Astrocyte (in vitro differentiated cells and primary cell): ENCODE measurements around the gene DDO. TPM values are rescaled to one million over a fixed set of nuclear protein-coding genes. Genes with fewer than 3 reads are reported as not detected.

Source experiments
- DNase-seq: peaks from one replicate; pipeline ENCODE4 v3.0.0-alpha.2; 2010; ENCODE audit warnings: low read depth
- FAIRE-seq: peaks from 2 replicates; lab custom pipeline; 2011; peaks lifted over from hg19 to GRCh38; lab: Jason Lieb, UNC
- H2AFZ ChIP-seq: 2 replicates; pipeline ENCODE4 v1.6.0; 2012; ENCODE audit warnings: low read depth, low read length, inconsistent platforms
- H3K27ac ChIP-seq: 2 replicates; pipeline ENCODE4 v1.5.1; 2011; ENCODE audit warnings: low read depth, low read length, inconsistent platforms
- H3K27me3 ChIP-seq: 2 replicates; pipeline ENCODE4 v1.6.0; 2011; ENCODE audit warnings: low read length, inconsistent platforms; ENCODE audit not compliant: insufficient read depth
- H3K36me3 ChIP-seq: 2 replicates; pipeline ENCODE4 v1.5.1; 2011; ENCODE audit warnings: low read length, inconsistent platforms; ENCODE audit not compliant: insufficient read depth
- H3K4me1 ChIP-seq: 2 replicates; pipeline ENCODE4 v1.5.1; 2011; ENCODE audit warnings: low read length, inconsistent platforms; ENCODE audit not compliant: insufficient read depth
- H3K4me2 ChIP-seq: 2 replicates; pipeline ENCODE4 v1.6.0; 2012; ENCODE audit warnings: low read length, inconsistent platforms
- H3K4me3 ChIP-seq: 2 replicates; pipeline ENCODE4 v1.5.1; 2011; ENCODE audit warnings: low read depth, mild to moderate bottlenecking, low read length, inconsistent platforms; ENCODE audit not compliant: insufficient read depth
- H3K79me2 ChIP-seq: 2 replicates; pipeline ENCODE4 v1.6.0; 2012; ENCODE audit warnings: mild to moderate bottlenecking, low read length, inconsistent platforms; ENCODE audit not compliant: insufficient read depth
- H3K9ac ChIP-seq: 2 replicates; pipeline ENCODE4 v1.6.0; 2012; ENCODE audit warnings: mild to moderate bottlenecking, low read length, inconsistent platforms
- H3K9me3 ChIP-seq: 2 replicates; pipeline ENCODE4 v1.5.1; 2012; ENCODE audit warnings: low read depth, mild to moderate bottlenecking, low read length, inconsistent platforms; ENCODE audit not compliant: insufficient read depth
- H4K20me1 ChIP-seq: 2 replicates; pipeline ENCODE4 v1.6.0; 2012; ENCODE audit warnings: low read length, inconsistent platforms; ENCODE audit not compliant: insufficient read depth
- H3K27ac Mint-ChIP-seq: one replicate; pipeline ENCODE4 v1.8.0; 2021; ENCODE audit warnings: mild to moderate bottlenecking, mixed read lengths; ENCODE audit not compliant: unreplicated experiment
- H3K27me3 Mint-ChIP-seq: one replicate; pipeline ENCODE4 v1.8.0; 2021; ENCODE audit warnings: low read depth, mixed read lengths; ENCODE audit not compliant: unreplicated experiment
- H3K36me3 Mint-ChIP-seq: one replicate; pipeline ENCODE4 v1.8.0; 2021; ENCODE audit warnings: low read depth, mixed read lengths; ENCODE audit not compliant: unreplicated experiment
- H3K4me1 Mint-ChIP-seq: one replicate; pipeline ENCODE4 v1.8.0; 2021; ENCODE audit warnings: low read depth, mixed read lengths; ENCODE audit not compliant: unreplicated experiment
- H3K4me3 Mint-ChIP-seq: one replicate; pipeline ENCODE4 v1.8.0; 2021; ENCODE audit warnings: mild to moderate bottlenecking, moderate library complexity, mixed read lengths; ENCODE audit not compliant: unreplicated experiment
- H3K9me3 Mint-ChIP-seq: one replicate; pipeline ENCODE4 v1.8.0; 2021; ENCODE audit warnings: mild to moderate bottlenecking, mixed read lengths; ENCODE audit not compliant: unreplicated experiment
- EZH2 ChIP-seq: IDR thresholded peaks from 2 replicates; pipeline ENCODE4 v1.6.1; 2012; ENCODE audit warnings: mild to moderate bottlenecking, low read length, inconsistent platforms; ENCODE audit not compliant: insufficient read depth
- total RNA-seq: library from RNA; stranded (reverse); gene quantifications from 2 replicates; pipeline ENCODE4 v1.2.1, GENCODE V29; 2021
- TF ChIP-seq, protein P1 (sequence below): IDR thresholded peaks from 2 replicates; pipeline ENCODE4 v1.5.1; 2011; ENCODE audit warnings: low read depth, mild to moderate bottlenecking, inconsistent platforms, low read length, moderate library complexity; ENCODE audit not compliant: insufficient read depth

The DDO gene
- total RNA-seq, 1 donor from 2014 or later = not detected

DNA sequence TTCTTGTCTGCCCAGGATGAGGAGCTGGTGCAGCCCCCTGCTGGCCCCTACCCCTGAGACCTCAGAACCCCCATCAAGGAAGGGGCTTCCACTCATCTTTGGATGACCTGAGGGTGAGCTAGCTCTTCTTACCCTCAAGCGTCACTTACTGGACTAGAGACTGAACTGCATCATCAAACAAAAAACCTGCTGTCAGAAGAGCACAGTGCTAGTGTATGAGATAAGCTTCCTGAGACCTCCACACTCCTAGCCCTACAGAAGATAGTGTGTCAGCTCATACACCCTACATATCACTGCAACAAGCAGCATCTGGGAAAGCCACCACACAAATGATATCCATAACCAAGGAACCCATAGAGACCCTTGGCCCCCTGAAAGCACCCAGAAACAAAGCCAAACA is 46.0 kb upstream of the DDO start:
- H4K20me1 ChIP-seq = no peaks in the 10 kb centered on the region
- no peaks in the 10 kb centered on the region for H3K79me2 ChIP-seq
- no peak overlapping the region for H2AFZ ChIP-seq
- Mint-ChIP-seq H3K36me3 (peaks cover 2% of the 10 kb centered on the region), H3K9me3 (peaks cover 30% of the 10 kb centered on the region), H3K4me3 (no peak overlapping the region), H3K27ac (no peak overlapping the region), H3K27me3 (no peaks in the 10 kb centered on the region), H3K4me1 (no peaks in the 10 kb centered on the region)
- no peak overlapping the region for H3K9ac ChIP-seq
- H3K36me3 ChIP-seq = no peaks in the 10 kb centered on the region
- H3K4me3 ChIP-seq = no peak overlapping the region
- peaks cover 2% of the 10 kb centered on the region for H3K27me3 ChIP-seq
- H3K27ac ChIP-seq = no peak overlapping the region
- no peak for FAIRE-seq
- H3K4me2 ChIP-seq = no peak overlapping the region
- DNase-seq = no peak
- H3K9me3 ChIP-seq = no peaks in the 10 kb centered on the region
- H3K4me1 ChIP-seq = no peaks in the 10 kb centered on the region
- TF ChIP-seq EZH2 = no peak
- TF ChIP-seq, protein P1, sequence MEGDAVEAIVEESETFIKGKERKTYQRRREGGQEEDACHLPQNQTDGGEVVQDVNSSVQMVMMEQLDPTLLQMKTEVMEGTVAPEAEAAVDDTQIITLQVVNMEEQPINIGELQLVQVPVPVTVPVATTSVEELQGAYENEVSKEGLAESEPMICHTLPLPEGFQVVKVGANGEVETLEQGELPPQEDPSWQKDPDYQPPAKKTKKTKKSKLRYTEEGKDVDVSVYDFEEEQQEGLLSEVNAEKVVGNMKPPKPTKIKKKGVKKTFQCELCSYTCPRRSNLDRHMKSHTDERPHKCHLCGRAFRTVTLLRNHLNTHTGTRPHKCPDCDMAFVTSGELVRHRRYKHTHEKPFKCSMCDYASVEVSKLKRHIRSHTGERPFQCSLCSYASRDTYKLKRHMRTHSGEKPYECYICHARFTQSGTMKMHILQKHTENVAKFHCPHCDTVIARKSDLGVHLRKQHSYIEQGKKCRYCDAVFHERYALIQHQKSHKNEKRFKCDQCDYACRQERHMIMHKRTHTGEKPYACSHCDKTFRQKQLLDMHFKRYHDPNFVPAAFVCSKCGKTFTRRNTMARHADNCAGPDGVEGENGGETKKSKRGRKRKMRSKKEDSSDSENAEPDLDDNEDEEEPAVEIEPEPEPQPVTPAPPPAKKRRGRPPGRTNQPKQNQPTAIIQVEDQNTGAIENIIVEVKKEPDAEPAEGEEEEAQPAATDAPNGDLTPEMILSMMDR = no peak

DNA sequence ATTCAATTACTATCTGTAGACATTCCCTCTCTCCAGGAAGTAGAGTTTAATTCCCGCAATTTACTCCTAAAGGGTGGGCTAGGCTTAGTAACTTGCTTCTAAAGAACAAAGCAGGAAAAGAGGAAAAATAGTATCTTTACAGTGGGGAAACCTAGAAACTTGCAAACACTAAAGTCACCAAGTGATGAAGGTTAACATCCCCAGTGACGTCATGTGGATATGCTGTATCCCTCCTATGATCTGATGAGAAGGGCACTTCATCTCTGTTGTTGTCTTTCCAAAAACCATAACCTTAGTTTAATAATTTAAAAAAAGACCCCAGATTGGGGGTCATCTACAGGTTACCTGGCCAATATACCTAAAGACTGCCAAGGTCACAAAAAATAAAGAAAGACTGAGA is 43.8 kb upstream of the DDO start:
- H3K4me1 ChIP-seq = no peaks in the 10 kb centered on the region
- no peaks in the 10 kb centered on the region for H3K4me1 Mint-ChIP-seq
- H3K79me2 ChIP-seq = no peaks in the 10 kb centered on the region
- FAIRE-seq = no peak
- TF ChIP-seq, protein P1 = no peak
- TF ChIP-seq EZH2 = no peak
- H3K27ac Mint-ChIP-seq = no peak overlapping the region
- no peaks in the 10 kb centered on the region for H4K20me1 ChIP-seq
- H3K4me3 Mint-ChIP-seq = no peak overlapping the region
- no peaks in the 10 kb centered on the region for H3K36me3 ChIP-seq
- H3K27ac ChIP-seq = no peak overlapping the region
- no peak overlapping the region for H3K9ac ChIP-seq
- DNase-seq = no peak
- no peak overlapping the region for H3K4me3 ChIP-seq
- H3K27me3 ChIP-seq = peaks cover 3% of the 10 kb centered on the region
- H3K9me3 Mint-ChIP-seq = peaks cover 19% of the 10 kb centered on the region
- H2AFZ ChIP-seq = no peak overlapping the region
- H3K36me3 Mint-ChIP-seq = peaks cover 2% of the 10 kb centered on the region
- no peak overlapping the region for H3K4me2 ChIP-seq
- no peaks in the 10 kb centered on the region for H3K9me3 ChIP-seq
- no peaks in the 10 kb centered on the region for H3K27me3 Mint-ChIP-seq

DNA sequence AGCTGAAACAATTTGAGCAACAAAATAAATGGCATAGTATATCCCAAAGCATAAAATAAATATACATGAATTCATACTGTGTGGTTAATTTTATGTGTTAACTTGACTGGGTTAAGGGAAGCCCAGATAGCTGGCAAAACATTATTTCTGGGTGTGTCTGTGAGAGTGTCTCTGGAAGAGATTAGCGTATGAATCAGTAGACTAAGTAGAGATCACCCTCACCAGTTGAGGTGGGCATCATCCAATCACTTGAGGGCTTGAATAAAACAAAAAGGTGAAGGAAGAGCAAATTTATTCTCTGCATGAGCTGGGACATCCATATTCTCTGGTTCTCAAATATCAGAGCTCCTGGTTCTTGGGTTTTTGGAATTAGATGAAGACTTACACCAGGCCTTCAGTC is 43.1 kb upstream of the DDO start:
- Histone ChIP-seq H3K9ac (no peak overlapping the region), H3K27me3 (peaks cover 3% of the 10 kb centered on the region), H3K4me1 (no peaks in the 10 kb centered on the region), H3K27ac (no peak overlapping the region), H3K36me3 (no peaks in the 10 kb centered on the region), H3K4me2 (no peak overlapping the region), H2AFZ (no peak overlapping the region), H4K20me1 (no peaks in the 10 kb centered on the region), H3K9me3 (no peaks in the 10 kb centered on the region), H3K4me3 (no peak overlapping the region), H3K79me2 (no peaks in the 10 kb centered on the region)
- TF ChIP-seq, protein P1 = no peak
- no peak for TF ChIP-seq EZH2
- FAIRE-seq (no peak), DNase-seq (no peak)
- Mint-ChIP-seq H3K27ac (no peak overlapping the region), H3K4me3 (no peak overlapping the region), H3K36me3 (peaks cover 2% of the 10 kb centered on the region), H3K4me1 (no peaks in the 10 kb centered on the region), H3K9me3 (peaks cover 14% of the 10 kb centered on the region), H3K27me3 (no peaks in the 10 kb centered on the region)
